ENCODE measurements around the gene MACO1. TPM values are rescaled to one million over a fixed set of nuclear protein-coding genes. Genes with fewer than 3 reads are reported as not detected.
A peak's percentile ranks its signal among the peaks of the same experiment; 100 is the strongest.

MACO1 gene
- polyA plus RNA-seq, 1 donor (not counting 4 experiments of a cell fraction or from before 2014, with no cell fraction given), result 8.1 TPM

- Histone ChIP-seq H3K4me1 (ENCODE audit: control insufficient read depth, extremely low read depth, insufficient read depth, low read length) (peaks cover 18% of the 10 kb centered on the region), H4K20me1 (ENCODE audit: control insufficient read depth, extremely low read depth, insufficient read depth, low read length) (peaks cover 4% of the 10 kb centered on the region), H3K27ac (ENCODE audit: control insufficient read depth, insufficient read depth, low read length) (peak overlapping the region; percentile 52), H3K9ac (ENCODE audit: control insufficient read depth, extremely low read depth, insufficient read depth, low read length) (peak overlapping the region; percentile 77), H2AFZ (ENCODE audit: control insufficient read depth, low read length) (peak overlapping the region; percentile 33), H3K4me2 (ENCODE audit: control insufficient read depth, extremely low read depth, insufficient read depth, low read depth, low read length) (peak overlapping the region; percentile 97), H3K27me3 (ENCODE audit: control insufficient read depth, extremely low read depth, insufficient read depth, low read length) (no peaks in the 10 kb centered on the region), H3K79me2 (ENCODE audit: control insufficient read depth, insufficient read depth, low read length) (peaks cover 25% of the 10 kb centered on the region), H3K36me3 (ENCODE audit: control insufficient read depth in 2 of 2, extremely low read depth in 1 of 2, insufficient read depth in 2 of 2, low read length in 2 of 2) (peaks cover 0 to 2% of the 10 kb centered on the region in 2 experiments), H3K9me1 (ENCODE audit: control insufficient read depth, extremely low read depth, insufficient read depth, low read length) (peaks cover 4% of the 10 kb centered on the region), H3K4me3 (ENCODE audit: control insufficient read depth in 2 of 3, extremely low read depth in 1 of 3, insufficient read depth in 2 of 3, low read depth in 1 of 3, low read length in 3 of 3) (peak overlapping the region; percentile 82 to 92 (median 84)), H3K9me3 (ENCODE audit: control insufficient read depth, low read depth, low read length) (no peaks in the 10 kb centered on the region)
- dilution Hi-C loops (cut with MboI; ENCODE audit: extremely low pct_ligation_motif_present, low sequenced_read_pairs), result no loop called here
- no peak for FAIRE-seq
- DNase-seq (ENCODE audit: low read depth, low spot score), result no peak
- TF ChIP-seq CTCF (optimal IDR thresholded peaks at IDR 0.05 in 1 of 3, IDR thresholded peaks at IDR 0.05 in 1 of 3, conservative IDR thresholded peaks at IDR 0.05 in 1 of 3; ENCODE audit: extremely low read depth in 1 of 3, insufficient read depth in 2 of 3, low read length in 3 of 3) (no peak), EZH2 (IDR thresholded peaks at IDR 0.05; ENCODE audit: low read length) (no peak)
These were observed 113.6 kb downstream of the MACO1 start for GRCh38 chr1:25544243-25544764.

DNA sequence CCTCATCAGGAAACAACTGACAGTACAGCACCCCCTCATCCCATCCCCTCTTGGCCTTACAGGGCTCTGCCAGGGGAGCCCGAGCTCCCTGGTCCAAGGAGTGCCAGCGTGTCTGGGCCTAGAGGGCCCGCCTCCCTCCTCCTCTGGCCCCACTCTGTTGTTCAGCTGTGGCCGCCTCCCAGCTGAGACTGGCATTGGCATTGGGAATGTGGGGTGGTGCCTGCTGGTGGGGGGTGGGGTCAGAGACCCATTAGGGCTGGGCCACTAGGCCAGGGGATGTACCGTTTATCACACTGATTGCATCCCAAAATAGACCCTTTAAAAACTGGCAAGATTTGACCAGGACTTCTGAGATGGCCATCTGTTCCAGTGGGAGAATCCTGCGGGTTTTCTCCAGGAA is 114.1 kb downstream of the MACO1 start:
- Histone ChIP-seq H3K36me3 (ENCODE audit: control insufficient read depth in 2 of 2, extremely low read depth in 1 of 2, insufficient read depth in 2 of 2, low read length in 2 of 2) (peaks cover 0 to 2% of the 10 kb centered on the region in 2 experiments), H3K79me2 (ENCODE audit: control insufficient read depth, insufficient read depth, low read length) (peaks cover 25% of the 10 kb centered on the region), H2AFZ (ENCODE audit: control insufficient read depth, low read length) (peak overlapping the region; percentile 13), H4K20me1 (ENCODE audit: control insufficient read depth, extremely low read depth, insufficient read depth, low read length) (peaks cover 4% of the 10 kb centered on the region), H3K9me1 (ENCODE audit: control insufficient read depth, extremely low read depth, insufficient read depth, low read length) (peaks cover 4% of the 10 kb centered on the region), H3K4me3 (ENCODE audit: control insufficient read depth in 2 of 3, extremely low read depth in 1 of 3, insufficient read depth in 2 of 3, low read depth in 1 of 3, low read length in 3 of 3) (peak overlapping the region; percentile 82 to 92 (median 84)), H3K9ac (ENCODE audit: control insufficient read depth, extremely low read depth, insufficient read depth, low read length) (peak overlapping the region; percentile 77), H3K4me1 (ENCODE audit: control insufficient read depth, extremely low read depth, insufficient read depth, low read length) (peaks cover 23% of the 10 kb centered on the region), H3K27me3 (ENCODE audit: control insufficient read depth, extremely low read depth, insufficient read depth, low read length) (no peaks in the 10 kb centered on the region), H3K9me3 (ENCODE audit: control insufficient read depth, low read depth, low read length) (no peaks in the 10 kb centered on the region), H3K4me2 (ENCODE audit: control insufficient read depth, extremely low read depth, insufficient read depth, low read depth, low read length) (peak overlapping the region; percentile 97), H3K27ac (ENCODE audit: control insufficient read depth, insufficient read depth, low read length) (peak overlapping the region; percentile 52)
- no peak for FAIRE-seq
- DNase-seq (ENCODE audit: low read depth, low spot score), result no peak
- dilution Hi-C loops (cut with MboI; ENCODE audit: extremely low pct_ligation_motif_present, low sequenced_read_pairs), result no loop called here
- TF ChIP-seq EZH2 (IDR thresholded peaks at IDR 0.05; ENCODE audit: low read length), result no peak
- TF ChIP-seq CTCF (optimal IDR thresholded peaks at IDR 0.05 in 1 of 3, IDR thresholded peaks at IDR 0.05 in 1 of 3, conservative IDR thresholded peaks at IDR 0.05 in 1 of 3; ENCODE audit: extremely low read depth in 1 of 3, insufficient read depth in 2 of 3, low read length in 3 of 3), result no peak
